Thyroid gland (tissue), 4 donors: ENCODE measurements around the gene ATP9B. TPM values are rescaled to one million over a fixed set of nuclear protein-coding genes. Genes with fewer than 3 reads are reported as not detected.

Experiments used
- DNase-seq, 2 donors: peaks; one replicate each; pipeline ENCODE4 v3.0.0-alpha.2; 2019
- H3K27ac ChIP-seq, 3 donors: fragments of 200-600 bp; sonication (generic); 1 replicate in 2 of 3; 2 replicates in 1 of 3; pipeline ENCODE4 v1.5.1; 2016 to 2019; ENCODE audit warnings: mild to moderate bottlenecking in 1 of 3, moderate library complexity in 1 of 3
- H3K27me3 ChIP-seq: fragments of 200-600 bp; sonication (generic); one replicate; pipeline ENCODE4 v1.5.1; 2019
- H3K36me3 ChIP-seq, 2 donors: fragments of 200-600 bp; sonication (generic); one replicate each; pipeline ENCODE4 v1.5.1; 2016 to 2019
- H3K4me1 ChIP-seq, 2 donors: fragments of 200-600 bp; sonication (generic); one replicate each; pipeline ENCODE4 v1.5.1; 2017 to 2019
- H3K4me3 ChIP-seq, 3 donors: fragments of 200-600 bp; sonication (generic); replicated peaks in 1 of 3; 1 replicate in 2 of 3; 2 replicates in 1 of 3; pipeline ENCODE4 v1.5.1; 2016; ENCODE audit warnings: mild to moderate bottlenecking in 1 of 3
- H3K9me3 ChIP-seq: fragments of 200-600 bp; sonication (generic); one replicate; pipeline ENCODE4 v1.5.1; 2017
- CTCF ChIP-seq, 6 experiments: fragments of 200-600 bp in 3 of 6; fragments of 450-650 bp in 3 of 6; sonication (generic) in 3 of 6; IDR thresholded peaks; one replicate each; pipeline ENCODE4 v1.5.1; 2016 to 2019; ENCODE audit warnings: antibody characterized with exemption in 6 of 6, mild to moderate bottlenecking in 2 of 6, inconsistent platforms in 1 of 6, moderate library complexity in 1 of 6
- POLR2A ChIP-seq, 2 donors: fragments of 450-650 bp; IDR thresholded peaks; one replicate each; pipeline ENCODE4 v1.6.1; 2017; ENCODE audit warnings: antibody characterized with exemption in 2 of 2, mild to moderate bottlenecking in 2 of 2, moderate library complexity in 1 of 2
- WGBS, 2 donors: methylation state at CpG; one replicate each; pipeline ENCODE4 v1.1.5; 2017; 5-methylcytosine and 5-hydroxymethylcytosine counted together
- intact Hi-C: fragments of 100-400 bp; cut with DNase I; formaldehyde crosslinking; loops from one replicate; pipeline ENCODE4 v1.15.1; 2023
- total RNA-seq, 4 donors: library from RNA; depleted of rRNA; stranded (reverse); fragments of >200 nt; gene quantifications; one replicate each; pipeline ENCODE4 v1.2.3, GENCODE V29; 2016

The ATP9B gene
- total RNA-seq, 4 donors from 2014 or later = 30.6 to 58.1 (median 48.2) TPM

GRCh38 chr18:79344208-79344581, 275.0 kb downstream of the ATP9B start:
- H3K4me3 ChIP-seq = no peak overlapping the region
- H3K27ac ChIP-seq = no peak overlapping the region
- H3K27me3 ChIP-seq = no peaks in the 10 kb centered on the region
- H3K4me1 ChIP-seq = no peaks in the 10 kb centered on the region
- H3K36me3 ChIP-seq = peaks cover 34 to 38% of the 10 kb centered on the region in 2 donors
- intact Hi-C loops = no loop called here
- 87 to 89% methylated on average over 2 of the region's 2 CpGs for WGBS, 2 donors
- TF ChIP-seq POLR2A (IDR thresholded peaks at IDR 0.05) (no peak), CTCF (IDR thresholded peaks at IDR 0.05) (no peak)
- H3K9me3 ChIP-seq = no peaks in the 10 kb centered on the region
- no peak for DNase-seq

- Histone ChIP-seq H3K4me3 (no peak overlapping the region), H3K27ac (no peak overlapping the region), H3K9me3 (no peaks in the 10 kb centered on the region), H3K27me3 (no peaks in the 10 kb centered on the region), H3K4me1 (no peaks in the 10 kb centered on the region), H3K36me3 (peaks cover 34 to 44% of the 10 kb centered on the region in 2 donors)
- intact Hi-C loops = no loop called here
- no peak for DNase-seq
- TF ChIP-seq CTCF (IDR thresholded peaks at IDR 0.05) (no peak), POLR2A (IDR thresholded peaks at IDR 0.05) (no peak)
- 96 to 98% methylated on average over 11 of the region's 11 CpGs for WGBS, 2 donors
These were observed 276.2 kb downstream of the ATP9B start for GRCh38 chr18:79345366-79345765.

GRCh38 chr18:79345981-79346380, 276.8 kb downstream of the ATP9B start:
- Histone ChIP-seq H3K9me3 (no peaks in the 10 kb centered on the region), H3K4me3 (no peak overlapping the region), H3K36me3 (peaks cover 34 to 45% of the 10 kb centered on the region in 2 donors), H3K27me3 (no peaks in the 10 kb centered on the region), H3K27ac (no peak overlapping the region), H3K4me1 (no peaks in the 10 kb centered on the region)
- 98 to 99% methylated on average over 15 to 26 of the region's 26 CpGs for WGBS, 2 donors
- TF ChIP-seq CTCF (IDR thresholded peaks at IDR 0.05) = no peak
- no peak for TF ChIP-seq POLR2A (IDR thresholded peaks at IDR 0.05)
- no peak for DNase-seq
- intact Hi-C loops = no loop called here

GRCh38 chr18:79348066-79348465, 278.9 kb downstream of the ATP9B start:
- 87 to 91% methylated on average over 5 of the region's 5 CpGs for whole genome bisulfite sequencing, 2 donors
- Histone ChIP-seq H3K27ac (no peak overlapping the region), H3K4me3 (no peak overlapping the region), H3K9me3 (no peaks in the 10 kb centered on the region), H3K27me3 (no peaks in the 10 kb centered on the region), H3K4me1 (no peaks in the 10 kb centered on the region), H3K36me3 (peaks cover 34 to 45% of the 10 kb centered on the region in 2 donors)
- no peak for DNase-seq
- intact Hi-C loops = no loop called here
- TF ChIP-seq POLR2A (IDR thresholded peaks at IDR 0.05) (no peak), CTCF (IDR thresholded peaks at IDR 0.05) (no peak)

- peaks cover 2 to 13% of the 10 kb centered on the region in 2 donors for H3K36me3 ChIP-seq
- no peak for TF ChIP-seq CTCF (IDR thresholded peaks at IDR 0.05)
- no peak overlapping the region for H3K27ac ChIP-seq
- H3K27me3 ChIP-seq = no peaks in the 10 kb centered on the region
- H3K4me1 ChIP-seq = no peaks in the 10 kb centered on the region
- H3K4me3 ChIP-seq = no peak overlapping the region
- no peaks in the 10 kb centered on the region for H3K9me3 ChIP-seq
- 60 to 64% methylated on average over 6 of the region's 6 CpGs for WGBS, 2 donors
- DNase-seq = no peak
- intact Hi-C loops = no loop called here
These were observed 283.2 kb downstream of the ATP9B start for GRCh38 chr18:79352432-79352831.
